ENCODE measurements around the gene SRMS.

DNA sequence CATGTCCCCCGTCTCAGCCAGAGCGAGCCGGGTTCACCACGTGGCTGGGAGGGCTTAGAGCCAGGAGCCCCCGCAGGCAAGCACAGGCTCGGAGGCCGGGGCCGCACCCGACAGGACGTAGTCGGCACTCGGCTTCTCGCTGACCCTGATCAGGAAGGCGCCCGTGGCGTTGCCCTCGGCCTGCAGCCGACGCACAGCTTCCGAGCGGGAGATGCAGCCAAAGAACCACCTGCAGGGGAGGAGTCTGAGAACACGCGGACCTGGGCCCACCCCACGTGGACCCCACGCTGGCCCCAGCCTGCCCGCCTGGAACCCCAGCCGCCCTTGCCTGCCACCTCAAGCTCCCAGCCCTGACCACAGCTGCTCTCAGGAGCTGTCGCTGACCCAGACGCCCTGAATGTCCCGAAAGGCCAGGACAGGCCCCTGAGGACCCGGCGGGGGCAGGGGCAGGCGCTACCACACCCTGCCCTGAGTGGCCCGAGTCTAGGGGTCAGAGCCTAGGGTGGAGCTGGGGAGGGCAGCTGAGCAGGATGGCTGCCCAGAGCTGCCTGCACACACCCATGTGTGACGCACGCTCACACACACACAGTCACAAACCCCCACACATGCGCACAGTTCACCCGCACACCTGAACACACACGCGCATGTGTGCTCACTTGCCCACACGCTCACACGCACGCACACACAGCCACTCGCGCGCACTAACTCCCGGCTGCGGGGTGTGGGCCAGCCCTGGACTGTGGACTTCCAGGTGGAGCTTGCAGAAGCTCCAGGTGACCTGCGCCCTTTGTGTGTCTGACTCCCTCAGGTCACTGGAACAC lies 12.5 kb downstream of the SRMS start:
- TF ChIP-seq RAD21 (IDR thresholded peaks at IDR 0.05; ENCODE audit: low read depth): no peak
- TF ChIP-seq, protein P1, sequence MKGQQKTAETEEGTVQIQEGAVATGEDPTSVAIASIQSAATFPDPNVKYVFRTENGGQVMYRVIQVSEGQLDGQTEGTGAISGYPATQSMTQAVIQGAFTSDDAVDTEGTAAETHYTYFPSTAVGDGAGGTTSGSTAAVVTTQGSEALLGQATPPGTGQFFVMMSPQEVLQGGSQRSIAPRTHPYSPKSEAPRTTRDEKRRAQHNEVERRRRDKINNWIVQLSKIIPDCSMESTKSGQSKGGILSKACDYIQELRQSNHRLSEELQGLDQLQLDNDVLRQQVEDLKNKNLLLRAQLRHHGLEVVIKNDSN (IDR thresholded peaks at IDR 0.05): no peak
- TF ChIP-seq, protein P2, sequence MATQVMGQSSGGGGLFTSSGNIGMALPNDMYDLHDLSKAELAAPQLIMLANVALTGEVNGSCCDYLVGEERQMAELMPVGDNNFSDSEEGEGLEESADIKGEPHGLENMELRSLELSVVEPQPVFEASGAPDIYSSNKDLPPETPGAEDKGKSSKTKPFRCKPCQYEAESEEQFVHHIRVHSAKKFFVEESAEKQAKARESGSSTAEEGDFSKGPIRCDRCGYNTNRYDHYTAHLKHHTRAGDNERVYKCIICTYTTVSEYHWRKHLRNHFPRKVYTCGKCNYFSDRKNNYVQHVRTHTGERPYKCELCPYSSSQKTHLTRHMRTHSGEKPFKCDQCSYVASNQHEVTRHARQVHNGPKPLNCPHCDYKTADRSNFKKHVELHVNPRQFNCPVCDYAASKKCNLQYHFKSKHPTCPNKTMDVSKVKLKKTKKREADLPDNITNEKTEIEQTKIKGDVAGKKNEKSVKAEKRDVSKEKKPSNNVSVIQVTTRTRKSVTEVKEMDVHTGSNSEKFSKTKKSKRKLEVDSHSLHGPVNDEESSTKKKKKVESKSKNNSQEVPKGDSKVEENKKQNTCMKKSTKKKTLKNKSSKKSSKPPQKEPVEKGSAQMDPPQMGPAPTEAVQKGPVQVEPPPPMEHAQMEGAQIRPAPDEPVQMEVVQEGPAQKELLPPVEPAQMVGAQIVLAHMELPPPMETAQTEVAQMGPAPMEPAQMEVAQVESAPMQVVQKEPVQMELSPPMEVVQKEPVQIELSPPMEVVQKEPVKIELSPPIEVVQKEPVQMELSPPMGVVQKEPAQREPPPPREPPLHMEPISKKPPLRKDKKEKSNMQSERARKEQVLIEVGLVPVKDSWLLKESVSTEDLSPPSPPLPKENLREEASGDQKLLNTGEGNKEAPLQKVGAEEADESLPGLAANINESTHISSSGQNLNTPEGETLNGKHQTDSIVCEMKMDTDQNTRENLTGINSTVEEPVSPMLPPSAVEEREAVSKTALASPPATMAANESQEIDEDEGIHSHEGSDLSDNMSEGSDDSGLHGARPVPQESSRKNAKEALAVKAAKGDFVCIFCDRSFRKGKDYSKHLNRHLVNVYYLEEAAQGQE (IDR thresholded peaks at IDR 0.05; ENCODE audit: low read depth): no peak
- TF ChIP-seq EP300 (IDR thresholded peaks at IDR 0.05; ENCODE audit: borderline replicate concordance): no peak
- no peak for TF ChIP-seq NFIC (IDR thresholded peaks at IDR 0.05)

Measured in Ishikawa (cell line).